Smooth muscle cell of the pulmonary artery (primary cell): ENCODE data around the gene WDR37. TPM values are rescaled to one million over a fixed set of nuclear protein-coding genes. Genes with fewer than 3 reads are reported as not detected.

ENCODE experiments used
- total RNA-seq: library from RNA; depleted of rRNA; stranded (reverse); fragments of >200 nt; gene quantifications from 2 replicates; pipeline ENCODE4 v1.2.3, GENCODE V29; 2014

WDR37 gene, protein sequence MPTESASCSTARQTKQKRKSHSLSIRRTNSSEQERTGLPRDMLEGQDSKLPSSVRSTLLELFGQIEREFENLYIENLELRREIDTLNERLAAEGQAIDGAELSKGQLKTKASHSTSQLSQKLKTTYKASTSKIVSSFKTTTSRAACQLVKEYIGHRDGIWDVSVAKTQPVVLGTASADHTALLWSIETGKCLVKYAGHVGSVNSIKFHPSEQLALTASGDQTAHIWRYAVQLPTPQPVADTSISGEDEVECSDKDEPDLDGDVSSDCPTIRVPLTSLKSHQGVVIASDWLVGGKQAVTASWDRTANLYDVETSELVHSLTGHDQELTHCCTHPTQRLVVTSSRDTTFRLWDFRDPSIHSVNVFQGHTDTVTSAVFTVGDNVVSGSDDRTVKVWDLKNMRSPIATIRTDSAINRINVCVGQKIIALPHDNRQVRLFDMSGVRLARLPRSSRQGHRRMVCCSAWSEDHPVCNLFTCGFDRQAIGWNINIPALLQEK
- total RNA-seq, result 15.2 and 20.7 TPM in 2 replicates

GRCh38 chr10:1056326-1057105 lies at the start of gene WDR37:
Gene WDR37 (plus strand): TSS chr10:1056385. CDS start chr10:1072156, 15,771 bp downstream.

DNA sequence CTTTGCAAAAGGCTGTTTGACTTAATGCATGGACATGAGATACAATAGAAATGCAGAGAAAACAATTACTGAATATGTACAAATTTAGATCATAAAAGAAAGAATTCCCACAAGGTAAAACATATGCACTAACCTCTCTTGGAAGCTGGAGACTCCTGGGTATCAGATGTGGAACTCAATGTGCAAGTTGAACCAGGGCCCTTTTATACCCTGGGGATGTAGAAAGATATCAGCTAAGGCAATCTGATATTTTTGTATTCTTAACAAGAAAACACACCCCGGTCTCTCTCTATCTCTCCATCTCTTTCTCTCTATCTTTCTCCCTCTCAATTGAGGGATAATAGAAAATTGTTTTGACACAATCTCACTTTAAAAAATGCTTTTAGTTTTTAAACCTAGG lies 30.5 kb upstream of the WDR37 start, which contains the start of gene IDI2:
TSS of gene IDI2 (minus strand) at position 177 of the 400 bp plus-strand sequence. CDS start 1,136 bp downstream, outside the sequence.

GRCh38 chr10:1048732-1049424 lies 7.3 kb upstream of the WDR37 start, which contains the start of gene IDI1:
Gene IDI1 (minus strand): TSS chr10:1049119. CDS start chr10:1049003, 116 bp downstream.

Other genes starting within 250 kb of the WDR37 start
- gene LARP4B, start 124.7 kb upstream of the WDR37 start, total RNA-seq, result 29.3 and 37.4 TPM in 2 replicates
- 24.3 and 30.5 TPM in 2 replicates for gene GTPBP4, start 68.0 kb upstream of the WDR37 start, total RNA-seq
- not detected in 2 replicates for gene IDI2, start 30.5 kb upstream of the WDR37 start, total RNA-seq
- gene IDI1, start 7.3 kb upstream of the WDR37 start, total RNA-seq, result 61.5 and 62.4 TPM in 2 replicates